Psoas muscle (tissue), 8 donors: Measurements from ENCODE around the gene TYK2. TPM values are rescaled to one million over a fixed set of nuclear protein-coding genes. Genes with fewer than 3 reads are reported as not detected.
"Not testable (repeated sequence)": the region's sequence is repeated elsewhere in the genome, so short reads cannot be mapped to it uniquely, and the experiment has no call there.

Source experiments
- ATAC-seq, 4 donors: fragments of 200-7000 bp; cut with Tn5 transposase; one replicate each; pipeline ENCODE4 v1.9.1; 2020; ENCODE audit warnings: moderate library complexity in 3 of 4, mild to moderate bottlenecking in 2 of 4
- DNase-seq, 2 donors: peaks; one replicate each; pipeline ENCODE4 v3.0.0-alpha.2; 2020
- H3K27ac ChIP-seq: fragments of 200-600 bp; one replicate; pipeline ENCODE4 v1.8.0; 2022
- H3K27me3 ChIP-seq, 3 donors: fragments of 200-600 bp in 1 of 3; one replicate each; pipeline versions ENCODE4 v1.6.1 to v1.8.0; 2013 to 2022; ENCODE audit warnings: low read length in 2 of 3, mild to moderate bottlenecking in 2 of 3, moderate library complexity in 1 of 3; ENCODE audit not compliant: insufficient read depth in 3 of 3
- H3K36me3 ChIP-seq, 2 donors: fragments of 200-600 bp in 1 of 2; one replicate each; pipeline versions ENCODE4 v1.6.1 to v1.8.0; 2013 to 2022; ENCODE audit warnings: low read depth in 1 of 2, mild to moderate bottlenecking in 1 of 2, moderate library complexity in 1 of 2; ENCODE audit not compliant: insufficient read depth in 1 of 2
- H3K4me1 ChIP-seq: fragments of 200-600 bp; one replicate; pipeline ENCODE4 v1.8.0; 2022
- H3K4me3 ChIP-seq: fragments of 200-600 bp; one replicate; pipeline ENCODE4 v1.8.0; 2022; ENCODE audit warnings: mild to moderate bottlenecking
- H3K9me3 ChIP-seq: fragments of 200-600 bp; one replicate; pipeline ENCODE4 v1.8.0; 2022
- WGBS, 3 donors: extraction: QIAGEN DNeasy Blood & Tissue Kit; methylation state at CpG; one replicate each; pipeline versions ENCODE4 v1.1.6 to v1.1.7; 2013; 5-methylcytosine and 5-hydroxymethylcytosine counted together
- intact Hi-C, 2 donors: fragments of 100-400 bp; cut with DNase I; formaldehyde crosslinking; loops; one replicate each; pipeline versions ENCODE4 v1.11.0 to v1.14.2; 2022
- polyA plus RNA-seq, 3 donors: library from polyadenylated mRNA; stranded (reverse); fragments of 200-250 nt; gene quantifications; one replicate each; pipeline ENCODE4 v1.2.3, GENCODE V29; 2013
- total RNA-seq, 4 donors: library from RNA; stranded (reverse); fragmentation: NEBNext Ultra II Directional in 2 of 4; extraction: Animal tissue kit (Norgen Biotek cat#: 25700) in 2 of 4; gene quantifications; one replicate each; pipeline versions ENCODE4 v1.2.1 to v1.2.4, GENCODE V29; 2021 to 2023
- TF ChIP-seq, protein P1 (sequence below): fragments of 200-600 bp; IDR thresholded peaks from one replicate; pipeline ENCODE4 v1.8.0; 2022; ENCODE audit warnings: antibody characterized with exemption
- donor health status: healthy with polysubstance abuse.
- donor health status: DM: no; HTN: no; CAD: no; lungs with moderate emphysema.
- donor health status: Bipolar disorder and iron deficiency.
- donor health status: healthy.
- donor health status: DM: yes; HTN: yes; CAD: no.
- donor health status: DM: no; HTN: no; CAD: no.
- donor health status: DM: no; HTN: no; CAD: no.
- donor health status: DM: yes; HTN: yes; CAD: no.

TYK2 gene
- total and polyA plus RNA-seq, 7 donors, result 37.1 to 58.8 (median 41.7) TPM

DNA sequence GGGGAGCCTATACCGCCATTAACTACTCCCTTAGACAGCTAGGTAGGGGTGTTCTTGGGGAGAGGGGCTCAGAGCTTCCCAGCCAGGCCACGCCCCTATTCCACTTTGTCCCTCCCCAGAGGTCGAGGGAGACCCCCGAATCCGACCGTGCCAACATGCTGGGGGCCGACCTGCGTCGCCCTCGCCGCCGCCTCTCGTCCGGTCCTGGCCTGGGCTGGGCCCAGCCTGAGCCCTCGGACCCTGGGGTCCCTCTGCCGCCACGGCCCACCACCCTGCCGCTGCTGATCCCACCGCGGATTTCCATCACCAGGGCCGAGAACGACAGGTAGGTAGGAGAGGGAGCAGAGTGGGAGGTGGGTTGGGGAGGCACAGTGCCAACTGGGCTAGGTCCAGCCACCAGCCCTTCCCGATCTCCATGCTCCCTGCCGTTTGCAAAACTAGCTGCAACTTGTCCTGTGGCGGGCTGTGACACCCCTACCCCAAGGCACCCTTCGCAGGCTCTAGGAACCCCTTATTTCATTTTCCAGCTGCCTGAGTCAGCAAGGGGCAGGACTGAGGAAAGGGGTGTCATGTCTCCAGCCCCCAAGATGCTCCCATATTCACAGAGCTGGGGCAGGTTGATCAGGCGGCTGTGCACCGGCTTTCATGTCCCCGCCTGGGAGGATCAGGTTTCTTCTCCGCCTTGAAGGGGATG, 37.3 kb upstream of the TYK2 start:
- no peak for DNase-seq
- no peak overlapping the region for H3K27ac ChIP-seq
- no peaks in the 10 kb centered on the region for H3K36me3 ChIP-seq
- H3K4me1 ChIP-seq, result peaks cover 22% of the 10 kb centered on the region
- ATAC-seq, result no peak
- H3K4me3 ChIP-seq, result no peak overlapping the region
- H3K27me3 ChIP-seq, result peaks cover 0 to 58% (median 26%) of the 10 kb centered on the region in 3 donors
- intact Hi-C loops, result no loop called here
- TF ChIP-seq, protein P1, sequence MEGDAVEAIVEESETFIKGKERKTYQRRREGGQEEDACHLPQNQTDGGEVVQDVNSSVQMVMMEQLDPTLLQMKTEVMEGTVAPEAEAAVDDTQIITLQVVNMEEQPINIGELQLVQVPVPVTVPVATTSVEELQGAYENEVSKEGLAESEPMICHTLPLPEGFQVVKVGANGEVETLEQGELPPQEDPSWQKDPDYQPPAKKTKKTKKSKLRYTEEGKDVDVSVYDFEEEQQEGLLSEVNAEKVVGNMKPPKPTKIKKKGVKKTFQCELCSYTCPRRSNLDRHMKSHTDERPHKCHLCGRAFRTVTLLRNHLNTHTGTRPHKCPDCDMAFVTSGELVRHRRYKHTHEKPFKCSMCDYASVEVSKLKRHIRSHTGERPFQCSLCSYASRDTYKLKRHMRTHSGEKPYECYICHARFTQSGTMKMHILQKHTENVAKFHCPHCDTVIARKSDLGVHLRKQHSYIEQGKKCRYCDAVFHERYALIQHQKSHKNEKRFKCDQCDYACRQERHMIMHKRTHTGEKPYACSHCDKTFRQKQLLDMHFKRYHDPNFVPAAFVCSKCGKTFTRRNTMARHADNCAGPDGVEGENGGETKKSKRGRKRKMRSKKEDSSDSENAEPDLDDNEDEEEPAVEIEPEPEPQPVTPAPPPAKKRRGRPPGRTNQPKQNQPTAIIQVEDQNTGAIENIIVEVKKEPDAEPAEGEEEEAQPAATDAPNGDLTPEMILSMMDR, result no peak
- WGBS, 3 donors, result 6 to 14% (median 14%) methylated on average over 19 to 30 of the region's 30 CpGs
- no peaks in the 10 kb centered on the region for H3K9me3 ChIP-seq

- intact Hi-C loops, result no loop called here
- DNase-seq, result peak; percentile 89 to 96
- H3K4me1 ChIP-seq, result peaks cover 30% of the 10 kb centered on the region
- no peaks in the 10 kb centered on the region for H3K9me3 ChIP-seq
- no peaks in the 10 kb centered on the region for H3K36me3 ChIP-seq
- H3K27me3 ChIP-seq, result peaks cover 0 to 48% (median 23%) of the 10 kb centered on the region in 3 donors
- WGBS, 3 donors, result 3% methylated on average over 64 to 67 of the region's 67 CpGs
- ATAC-seq, result peak; percentile 89 to 91 (median 90)
- peak overlapping the region; percentile 77 for H3K4me3 ChIP-seq
- TF ChIP-seq, protein P1, result peak; percentile 83
- H3K27ac ChIP-seq, result peak overlapping the region; percentile 65
Observed at GRCh38 chr19:10416380-10417257, 36.2 kb upstream of the TYK2 start.

DNA sequence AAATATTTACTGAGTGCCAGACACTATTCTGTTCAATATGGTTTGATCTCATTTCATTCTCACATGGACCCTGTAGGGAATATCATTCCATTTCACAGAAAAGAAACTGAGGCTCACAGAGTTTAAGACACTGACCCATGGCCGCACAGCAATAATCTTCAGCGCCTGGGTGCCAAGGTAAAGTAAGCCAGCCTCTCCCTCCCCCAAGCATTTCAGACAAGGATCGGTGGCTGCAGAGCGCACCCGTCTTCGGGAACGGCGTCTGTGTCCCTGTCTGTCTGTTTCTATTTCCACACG, 35.7 kb upstream of the TYK2 start:
- peaks cover 0 to 43% (median 20%) of the 10 kb centered on the region in 3 donors for H3K27me3 ChIP-seq
- H3K4me1 ChIP-seq, result peaks cover 30% of the 10 kb centered on the region
- no peaks in the 10 kb centered on the region for H3K36me3 ChIP-seq
- no peak for DNase-seq
- TF ChIP-seq, protein P1, result no peak
- intact Hi-C loops, result no loop called here
- peak overlapping the region; percentile 65 for H3K27ac ChIP-seq
- H3K4me3 ChIP-seq, result peak overlapping the region; percentile 77
- no peaks in the 10 kb centered on the region for H3K9me3 ChIP-seq
- 1 to 4% (median 3%) methylated on average over 9 of the region's 9 CpGs for WGBS, 3 donors
- no peak for ATAC-seq

DNA sequence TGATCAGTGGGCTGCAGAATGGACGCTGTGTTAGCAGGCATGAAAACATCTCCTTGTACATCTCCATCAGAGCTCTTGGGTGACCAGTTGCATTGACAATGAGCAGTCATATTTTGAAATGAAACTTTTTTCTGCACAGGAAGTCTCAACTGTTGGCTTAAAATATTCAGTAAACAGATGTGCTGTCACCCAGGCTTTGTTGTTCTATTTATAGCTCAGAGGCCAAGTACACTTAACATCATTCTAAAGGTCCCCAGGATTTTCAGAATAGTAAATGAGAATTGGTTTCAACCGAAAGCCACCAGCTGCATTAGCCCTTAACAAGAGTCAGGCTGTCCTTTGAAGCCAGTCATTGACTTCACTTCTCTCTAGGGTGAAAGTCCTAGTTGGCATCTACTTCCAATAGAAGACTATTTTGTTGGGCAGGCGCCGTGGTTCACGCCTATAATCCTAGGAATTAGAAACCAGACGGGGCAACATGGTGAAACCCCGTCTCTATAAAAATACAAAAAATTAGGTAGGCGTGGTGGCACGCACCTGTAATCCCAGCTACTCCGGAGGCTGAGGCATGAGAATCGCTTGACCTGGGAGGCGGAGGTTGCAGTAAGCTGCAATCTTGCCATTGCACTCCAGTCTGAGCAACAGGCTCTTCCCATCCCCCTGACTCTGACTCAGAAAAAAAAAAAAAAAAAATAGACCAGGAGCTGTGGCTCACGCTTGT, 32.0 kb upstream of the TYK2 start:
- DNase-seq (no peak), ATAC-seq (no peak)
- TF ChIP-seq, protein P1, result no peak
- H3K9me3 ChIP-seq, result no peaks in the 10 kb centered on the region
- WGBS, 3 donors, result 53 to 65% (median 55%) methylated on average over 13 of the region's 13 CpGs
- H3K4me3 ChIP-seq, result no peak overlapping the region
- H3K27ac ChIP-seq, result no peak overlapping the region
- H3K4me1 ChIP-seq, result peaks cover 13% of the 10 kb centered on the region
- peaks cover 0 to 7% (median 2%) of the 10 kb centered on the region in 3 donors for H3K27me3 ChIP-seq
- H3K36me3 ChIP-seq, result no peaks in the 10 kb centered on the region
- intact Hi-C loops, result no loop called here

DNA sequence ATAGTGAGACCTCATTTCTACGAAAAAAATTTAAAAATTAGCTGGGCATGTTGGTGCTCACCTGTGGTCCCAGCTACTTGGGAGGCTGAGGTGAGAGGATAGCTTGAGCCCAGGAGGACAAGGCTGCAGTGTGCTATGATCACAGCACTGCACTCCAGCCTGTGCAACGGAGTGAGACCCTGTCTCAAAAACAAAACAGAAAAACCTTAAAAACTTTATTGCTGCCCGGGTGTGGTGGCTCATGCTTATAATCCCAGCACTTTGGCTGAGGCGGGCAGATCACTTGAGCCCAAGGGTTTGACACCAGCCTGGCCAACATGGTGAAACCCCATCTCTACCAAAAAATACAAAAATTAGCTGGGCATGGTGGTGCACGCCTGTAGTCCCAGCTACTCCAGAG, 30.9 kb upstream of the TYK2 start:
- ATAC-seq, H3K4me3 ChIP-seq, H3K27me3 ChIP-seq, DNase-seq, H3K27ac ChIP-seq, intact Hi-C loops, H3K9me3 ChIP-seq, H3K36me3 ChIP-seq: not testable (repeated sequence)
- H3K4me1 ChIP-seq, result peaks cover 13% of the 10 kb centered on the region
- WGBS, 3 donors, result 75 to 77% (median 77%) methylated on average over 5 of the region's 5 CpGs
